HEK293 (cell line): ENCODE data around the gene OR13J1.

ENCODE experiments used
- CTCF ChIA-PET: fragments of 350-600 bp; formaldehyde crosslinking; extraction: SDS; loops from one replicate; lab custom pipeline; 2021; ENCODE audit warnings: antibody characterized with exemption; lab: Yijun Ruan, JAX
- POLR2A ChIA-PET: fragments of 300-600 bp; formaldehyde crosslinking; extraction: SDS; loops from one replicate; lab custom pipeline; 2020; ENCODE audit warnings: antibody characterized with exemption, inconsistent platforms; lab: Yijun Ruan, JAX
- H3K27ac ChIP-seq: fragments of 200-500 bp; sonication (Bioruptor generic); 2 replicates; pipeline ENCODE4 v1.5.1; 2014; ENCODE audit warnings: low read depth, low read length, control low read depth, inconsistent platforms; ENCODE audit errors: extremely low read depth
- H3K36me3 ChIP-seq, 2 experiments: fragments of 200-500 bp in 1 of 2; sonication (Bioruptor generic) in 1 of 2; 1 replicate in 1 of 2; 2 replicates in 1 of 2; pipeline ENCODE4 v1.5.1; 2014 to 2017; ENCODE audit warnings: inconsistent platforms in 2 of 2, low read length in 2 of 2; ENCODE audit not compliant: control insufficient read depth in 2 of 2, insufficient read depth in 1 of 2
- H3K4me1 ChIP-seq: fragments of 200-500 bp; sonication (Bioruptor generic); 2 replicates; pipeline ENCODE4 v1.5.1; 2014; ENCODE audit warnings: mild to moderate bottlenecking, low read length, inconsistent platforms; ENCODE audit not compliant: control insufficient read depth, insufficient read depth
- H3K4me3 ChIP-seq: 2 replicates; pipeline ENCODE4 v1.5.1; 2011; ENCODE audit warnings: low read depth, mild to moderate bottlenecking, control low read depth, low read length, moderate library complexity
- H3K9me3 ChIP-seq: fragments of 200-500 bp; sonication (Bioruptor generic); 2 replicates; pipeline ENCODE4 v1.5.1; 2014; ENCODE audit warnings: low read depth, low read length, inconsistent platforms; ENCODE audit not compliant: control insufficient read depth, insufficient read depth
- GLIS1 ChIP-seq: fragments of 450-650 bp; formaldehyde crosslinking; IDR thresholded peaks from 2 replicates; pipeline ENCODE4 v1.5.1; 2016; ENCODE audit warnings: missing biosample characterization, missing genetic modification characterization
- IKZF3 ChIP-seq: fragments of 450-650 bp; IDR thresholded peaks from 2 replicates; pipeline ENCODE4 v1.5.0; 2018; ENCODE audit warnings: missing biosample characterization, mild to moderate bottlenecking, missing genetic modification characterization, moderate library complexity
- MEIS1 ChIP-seq: sonication (generic); formaldehyde crosslinking; IDR thresholded peaks from 2 replicates; pipeline ENCODE4 v1.8.1; 2022; ENCODE audit warnings: missing genetic modification reagents, mild to moderate bottlenecking, borderline replicate concordance
- MZF1 ChIP-seq: fragments of 450-650 bp; formaldehyde crosslinking; IDR thresholded peaks from 2 replicates; pipeline ENCODE4 v1.5.1; 2017; ENCODE audit warnings: missing biosample characterization, missing genetic modification characterization, borderline replicate concordance
- PRDM1 ChIP-seq: fragments of 450-650 bp; formaldehyde crosslinking; IDR thresholded peaks from 2 replicates; pipeline ENCODE4; 2016; ENCODE audit warnings: missing biosample characterization, missing genetic modification characterization
- ZBTB17 ChIP-seq: fragments of 450-650 bp; formaldehyde crosslinking; IDR thresholded peaks from 2 replicates; pipeline ENCODE4 v1.5.1; 2016; ENCODE audit warnings: missing biosample characterization, missing genetic modification characterization
- ZNF324 ChIP-seq: fragments of 450-650 bp; formaldehyde crosslinking; IDR thresholded peaks from 2 replicates; pipeline ENCODE4 v1.5.1; 2016; ENCODE audit warnings: missing biosample characterization, missing genetic modification characterization
- ZNF529 ChIP-seq: fragments of 450-650 bp; formaldehyde crosslinking; IDR thresholded peaks from 2 replicates; pipeline ENCODE4 v1.5.1; 2017; ENCODE audit warnings: missing genetic modification characterization, missing biosample characterization; ENCODE audit not compliant: insufficient replicate concordance
- ZNF654 ChIP-seq: fragments of 450-650 bp; formaldehyde crosslinking; IDR thresholded peaks from 2 replicates; pipeline ENCODE4 v1.5.1; 2016; ENCODE audit warnings: low read depth, missing biosample characterization, missing genetic modification characterization
- ZNF792 ChIP-seq: fragments of 450-650 bp; formaldehyde crosslinking; IDR thresholded peaks from 2 replicates; pipeline ENCODE4 v1.5.1; 2016; ENCODE audit warnings: missing biosample characterization, missing genetic modification characterization
- TF ChIP-seq, protein P1 (sequence below): fragments of 450-650 bp; formaldehyde crosslinking; IDR thresholded peaks from 2 replicates; pipeline ENCODE4 v1.5.1; 2017; ENCODE audit warnings: missing biosample characterization, missing genetic modification characterization
- TF ChIP-seq, protein P2 (sequence below): fragments of 450-650 bp; formaldehyde crosslinking; IDR thresholded peaks from 2 replicates; pipeline ENCODE4 v1.5.1; 2016; ENCODE audit warnings: missing biosample characterization, missing genetic modification characterization
- TF ChIP-seq, protein P3 (sequence below): fragments of 450-650 bp; formaldehyde crosslinking; IDR thresholded peaks from 2 replicates; pipeline ENCODE4 v1.5.1; 2016; ENCODE audit warnings: missing biosample characterization, missing genetic modification characterization
- TF ChIP-seq, protein P4 (sequence below): fragments of 450-650 bp; formaldehyde crosslinking; IDR thresholded peaks from 2 replicates; pipeline ENCODE4 v1.5.1; 2016; ENCODE audit warnings: missing biosample characterization, missing genetic modification characterization

The OR13J1 gene

DNA sequence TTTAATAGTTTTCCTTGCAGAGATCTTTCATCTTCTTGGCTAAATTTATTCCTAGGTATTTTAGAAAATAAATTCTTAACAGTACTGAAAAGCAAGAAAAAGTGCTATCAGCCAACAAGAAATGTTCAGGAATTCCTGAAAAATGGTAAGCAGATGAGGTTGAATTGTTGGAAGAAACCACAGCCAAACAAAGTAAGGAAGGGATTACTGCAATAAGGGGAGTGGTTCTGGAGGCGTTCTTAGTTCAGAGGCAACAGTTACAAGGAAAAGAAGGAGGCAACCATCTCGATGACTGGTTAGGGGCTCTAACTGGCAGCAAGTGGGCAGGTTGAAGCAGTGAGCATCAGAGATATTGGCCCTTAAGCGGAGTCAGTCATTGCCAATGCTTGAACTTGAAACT, 12.8 kb upstream of the OR13J1 start:
- no peak overlapping the region for H3K27ac ChIP-seq
- no peaks in the 10 kb centered on the region for H3K4me1 ChIP-seq
- POLR2A ChIA-PET: interaction anchor here (1.7 kb wide), 1 partner anchor 69 kb away, joined by 5 read pairs; the partner anchor contains the start of gene HINT2
- no peak overlapping the region for H3K4me3 ChIP-seq
- no peaks in the 10 kb centered on the region for H3K36me3 ChIP-seq
- TF ChIP-seq ZNF529 (tag by site-specific recombination) (no peak), ZNF324 (no peak)
- TF ChIP-seq, protein P1, sequence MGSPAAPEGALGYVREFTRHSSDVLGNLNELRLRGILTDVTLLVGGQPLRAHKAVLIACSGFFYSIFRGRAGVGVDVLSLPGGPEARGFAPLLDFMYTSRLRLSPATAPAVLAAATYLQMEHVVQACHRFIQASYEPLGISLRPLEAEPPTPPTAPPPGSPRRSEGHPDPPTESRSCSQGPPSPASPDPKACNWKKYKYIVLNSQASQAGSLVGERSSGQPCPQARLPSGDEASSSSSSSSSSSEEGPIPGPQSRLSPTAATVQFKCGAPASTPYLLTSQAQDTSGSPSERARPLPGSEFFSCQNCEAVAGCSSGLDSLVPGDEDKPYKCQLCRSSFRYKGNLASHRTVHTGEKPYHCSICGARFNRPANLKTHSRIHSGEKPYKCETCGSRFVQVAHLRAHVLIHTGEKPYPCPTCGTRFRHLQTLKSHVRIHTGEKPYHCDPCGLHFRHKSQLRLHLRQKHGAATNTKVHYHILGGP: peak; percentile 71
- TF ChIP-seq, protein P2, sequence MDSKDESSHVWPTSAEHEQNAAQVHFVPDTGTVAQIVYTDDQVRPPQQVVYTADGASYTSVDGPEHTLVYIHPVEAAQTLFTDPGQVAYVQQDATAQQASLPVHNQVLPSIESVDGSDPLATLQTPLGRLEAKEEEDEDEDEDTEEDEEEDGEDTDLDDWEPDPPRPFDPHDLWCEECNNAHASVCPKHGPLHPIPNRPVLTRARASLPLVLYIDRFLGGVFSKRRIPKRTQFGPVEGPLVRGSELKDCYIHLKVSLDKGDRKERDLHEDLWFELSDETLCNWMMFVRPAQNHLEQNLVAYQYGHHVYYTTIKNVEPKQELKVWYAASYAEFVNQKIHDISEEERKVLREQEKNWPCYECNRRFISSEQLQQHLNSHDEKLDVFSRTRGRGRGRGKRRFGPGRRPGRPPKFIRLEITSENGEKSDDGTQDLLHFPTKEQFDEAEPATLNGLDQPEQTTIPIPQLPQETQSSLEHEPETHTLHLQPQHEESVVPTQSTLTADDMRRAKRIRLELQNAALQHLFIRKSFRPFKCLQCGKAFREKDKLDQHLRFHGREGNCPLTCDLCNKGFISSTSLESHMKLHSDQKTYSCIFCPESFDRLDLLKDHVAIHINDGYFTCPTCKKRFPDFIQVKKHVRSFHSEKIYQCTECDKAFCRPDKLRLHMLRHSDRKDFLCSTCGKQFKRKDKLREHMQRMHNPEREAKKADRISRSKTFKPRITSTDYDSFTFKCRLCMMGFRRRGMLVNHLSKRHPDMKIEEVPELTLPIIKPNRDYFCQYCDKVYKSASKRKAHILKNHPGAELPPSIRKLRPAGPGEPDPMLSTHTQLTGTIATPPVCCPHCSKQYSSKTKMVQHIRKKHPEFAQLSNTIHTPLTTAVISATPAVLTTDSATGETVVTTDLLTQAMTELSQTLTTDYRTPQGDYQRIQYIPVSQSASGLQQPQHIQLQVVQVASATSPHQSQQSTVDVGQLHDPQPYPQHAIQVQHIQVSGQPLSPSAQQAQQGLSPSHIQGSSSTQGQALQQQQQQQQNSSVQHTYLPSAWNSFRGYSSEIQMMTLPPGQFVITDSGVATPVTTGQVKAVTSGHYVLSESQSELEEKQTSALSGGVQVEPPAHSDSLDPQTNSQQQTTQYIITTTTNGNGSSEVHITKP (tag by site-specific recombination): peak; percentile 75
- no peaks in the 10 kb centered on the region for H3K9me3 ChIP-seq
- CTCF ChIA-PET: interaction anchor here (0.6 to 7.9 kb wide), 28 partner anchors 8 to 1413 kb away, joined by 3 to 120 read pairs (median 8); partner anchors contain the start of genes GBA2, HINT2, NPR2 and OR13J1

DNA sequence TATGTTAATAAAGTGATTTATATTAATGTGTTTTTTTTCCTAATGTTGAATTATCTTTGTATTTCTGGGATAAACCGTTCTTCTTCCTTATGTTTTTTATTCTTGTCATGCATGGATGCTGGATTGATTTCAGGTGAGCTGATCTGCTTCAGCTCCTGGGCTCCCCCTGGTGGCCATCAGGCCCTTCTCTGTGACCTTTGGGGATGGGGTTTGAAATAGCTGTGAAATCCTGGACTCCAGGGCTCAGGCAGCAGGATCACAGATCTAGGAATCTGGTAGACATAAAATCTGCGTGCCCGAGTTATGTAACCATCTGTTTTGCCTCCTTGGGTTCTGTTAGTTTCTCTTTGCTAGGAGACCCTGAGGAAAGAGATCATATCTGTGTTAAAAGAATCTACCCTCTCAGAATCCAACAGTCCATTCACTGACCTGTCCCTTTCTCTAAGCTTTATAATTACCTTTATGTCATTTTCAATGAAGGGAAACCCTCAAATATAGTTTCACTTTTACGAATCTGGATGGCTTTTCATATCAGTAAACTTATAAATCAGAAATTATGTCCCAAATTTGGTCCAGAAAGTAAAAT, 12.2 kb upstream of the OR13J1 start:
- no peaks in the 10 kb centered on the region for H3K9me3 ChIP-seq
- ChIA-PET POLR2A (interaction anchor here (0.5 to 1.7 kb wide), 3 partner anchors 68 to 316 kb away, joined by 3 to 5 read pairs (median 5); partner anchors contain the start of gene HINT2), CTCF (interaction anchor here (0.5 to 7.9 kb wide), 68 partner anchors 9 to 1429 kb away, joined by 3 to 120 read pairs (median 4); partner anchors contain the start of genes ARHGEF39, CCDC107, FAM221B and GBA2)
- H3K4me3 ChIP-seq: no peak overlapping the region
- no peak overlapping the region for H3K27ac ChIP-seq
- TF ChIP-seq ZNF792 (no peak), PRDM1 (tag by site-specific recombination) (0 out of 2 replicates have a peak, but pooled peaks have one; percentile 30), MZF1 (no peak), ZNF654 (tag by site-specific recombination) (peak; percentile 52), ZBTB17 (tag by site-specific recombination) (peak; percentile 98), MEIS1 (CRISPR knock-in tag) (no peak), GLIS1 (tag by site-specific recombination) (no peak), IKZF3 (peak; percentile 54; the same call in 1 of the 2 replicates)
- TF ChIP-seq, protein P3, sequence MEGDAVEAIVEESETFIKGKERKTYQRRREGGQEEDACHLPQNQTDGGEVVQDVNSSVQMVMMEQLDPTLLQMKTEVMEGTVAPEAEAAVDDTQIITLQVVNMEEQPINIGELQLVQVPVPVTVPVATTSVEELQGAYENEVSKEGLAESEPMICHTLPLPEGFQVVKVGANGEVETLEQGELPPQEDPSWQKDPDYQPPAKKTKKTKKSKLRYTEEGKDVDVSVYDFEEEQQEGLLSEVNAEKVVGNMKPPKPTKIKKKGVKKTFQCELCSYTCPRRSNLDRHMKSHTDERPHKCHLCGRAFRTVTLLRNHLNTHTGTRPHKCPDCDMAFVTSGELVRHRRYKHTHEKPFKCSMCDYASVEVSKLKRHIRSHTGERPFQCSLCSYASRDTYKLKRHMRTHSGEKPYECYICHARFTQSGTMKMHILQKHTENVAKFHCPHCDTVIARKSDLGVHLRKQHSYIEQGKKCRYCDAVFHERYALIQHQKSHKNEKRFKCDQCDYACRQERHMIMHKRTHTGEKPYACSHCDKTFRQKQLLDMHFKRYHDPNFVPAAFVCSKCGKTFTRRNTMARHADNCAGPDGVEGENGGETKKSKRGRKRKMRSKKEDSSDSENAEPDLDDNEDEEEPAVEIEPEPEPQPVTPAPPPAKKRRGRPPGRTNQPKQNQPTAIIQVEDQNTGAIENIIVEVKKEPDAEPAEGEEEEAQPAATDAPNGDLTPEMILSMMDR (tag by site-specific recombination): peak; percentile 41; the same call in 1 of the 2 replicates
- TF ChIP-seq, protein P4, sequence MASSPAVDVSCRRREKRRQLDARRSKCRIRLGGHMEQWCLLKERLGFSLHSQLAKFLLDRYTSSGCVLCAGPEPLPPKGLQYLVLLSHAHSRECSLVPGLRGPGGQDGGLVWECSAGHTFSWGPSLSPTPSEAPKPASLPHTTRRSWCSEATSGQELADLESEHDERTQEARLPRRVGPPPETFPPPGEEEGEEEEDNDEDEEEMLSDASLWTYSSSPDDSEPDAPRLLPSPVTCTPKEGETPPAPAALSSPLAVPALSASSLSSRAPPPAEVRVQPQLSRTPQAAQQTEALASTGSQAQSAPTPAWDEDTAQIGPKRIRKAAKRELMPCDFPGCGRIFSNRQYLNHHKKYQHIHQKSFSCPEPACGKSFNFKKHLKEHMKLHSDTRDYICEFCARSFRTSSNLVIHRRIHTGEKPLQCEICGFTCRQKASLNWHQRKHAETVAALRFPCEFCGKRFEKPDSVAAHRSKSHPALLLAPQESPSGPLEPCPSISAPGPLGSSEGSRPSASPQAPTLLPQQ (tag by site-specific recombination): no peak
- H3K4me1 ChIP-seq: no peaks in the 10 kb centered on the region
- no peaks in the 10 kb centered on the region for H3K36me3 ChIP-seq
